Measurements from ENCODE around the gene MARK2. TPM values are rescaled to one million over a fixed set of nuclear protein-coding genes. Genes with fewer than 3 reads are reported as not detected.
A peak's percentile ranks its signal among the peaks of the same experiment; 100 is the strongest.

MARK2 gene
- total RNA-seq, 2 donors from 2014 or later: 39.7 to 39.8 TPM

GRCh38 chr11:63920126-63920938 is 81.4 kb downstream of the MARK2 start:
- no peaks in the 10 kb centered on the region for H3K36me3 ChIP-seq (ENCODE audit: control insufficient read depth, insufficient read depth, low read length)
- peak overlapping the region; percentile 85 for H3K27ac Mint-ChIP-seq
- H3K4me3 ChIP-seq (ENCODE audit: low read length): no peak overlapping the region
- no peaks in the 10 kb centered on the region for H3K9me3 Mint-ChIP-seq
- DNase-seq: peak; percentile 92
- H3K9me3 ChIP-seq (ENCODE audit: control insufficient read depth, low read length): no peaks in the 10 kb centered on the region
- peaks cover 23% of the 10 kb centered on the region for H3K27me3 Mint-ChIP-seq (ENCODE audit: insufficient read depth)
- peak overlapping the region; percentile 99 for H3K27ac ChIP-seq (ENCODE audit: low read depth, low read length)
- no peak overlapping the region for H3K9ac ChIP-seq (ENCODE audit: extremely low read depth, low read length, poor library complexity, severe bottlenecking)
- H3K27me3 ChIP-seq (ENCODE audit: control insufficient read depth, insufficient read depth, low read length, poor library complexity, severe bottlenecking): no peaks in the 10 kb centered on the region
- 36 to 42% methylated on average over 4 to 22 of the region's 22 CpGs for WGBS, 2 experiments (ENCODE audit: insufficient coverage in 1 of 2, insufficient read length in 1 of 2)
- H3K4me1 Mint-ChIP-seq: peaks cover 17% of the 10 kb centered on the region
- H3K4me3 Mint-ChIP-seq: peak overlapping the region; percentile 80
- no peaks in the 10 kb centered on the region for H3K4me1 ChIP-seq (ENCODE audit: control insufficient read depth, insufficient read depth, low read length)
- no peaks in the 10 kb centered on the region for H3K36me3 Mint-ChIP-seq (ENCODE audit: low read depth)
- no peak for TF ChIP-seq CTCF (conservative IDR thresholded peaks at IDR 0.05)

DNA sequence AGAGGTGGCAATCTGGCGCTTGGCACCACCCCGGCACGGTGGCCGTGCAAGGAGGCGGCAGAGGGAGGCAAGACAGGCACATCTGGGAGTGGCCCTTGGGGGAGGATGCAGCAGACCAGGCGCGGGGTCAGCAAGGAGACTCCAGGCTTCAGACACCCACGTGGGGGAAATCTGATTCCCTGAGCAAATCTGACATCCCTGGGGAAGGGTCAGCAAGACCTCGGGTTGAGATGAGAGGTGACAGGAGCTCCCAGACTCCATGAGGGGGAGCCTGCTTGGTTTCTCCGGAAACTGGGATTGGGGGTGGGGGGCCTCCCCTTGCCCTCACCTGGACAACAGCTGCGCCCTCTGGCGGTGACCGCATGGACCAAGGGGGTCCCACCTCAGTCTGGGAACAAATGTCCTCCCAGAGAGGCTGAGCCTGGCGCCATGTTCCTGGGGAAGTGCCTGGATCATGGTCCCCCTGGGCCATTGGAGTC is 82.1 kb downstream of the MARK2 start:
- H3K36me3 Mint-ChIP-seq (ENCODE audit: low read depth): no peaks in the 10 kb centered on the region
- Histone ChIP-seq H3K36me3 (ENCODE audit: control insufficient read depth, insufficient read depth, low read length) (no peaks in the 10 kb centered on the region), H3K27ac (ENCODE audit: low read depth, low read length) (peak overlapping the region; percentile 70), H3K9ac (ENCODE audit: extremely low read depth, low read length, poor library complexity, severe bottlenecking) (no peak overlapping the region), H3K27me3 (ENCODE audit: control insufficient read depth, insufficient read depth, low read length, poor library complexity, severe bottlenecking) (no peaks in the 10 kb centered on the region), H3K4me3 (ENCODE audit: low read length) (no peak overlapping the region), H3K4me1 (ENCODE audit: control insufficient read depth, insufficient read depth, low read length) (no peaks in the 10 kb centered on the region), H3K9me3 (ENCODE audit: control insufficient read depth, low read length) (no peaks in the 10 kb centered on the region)
- 40 to 46% methylated on average over 12 to 14 of the region's 14 CpGs for WGBS, 2 experiments (ENCODE audit: insufficient coverage in 1 of 2, insufficient read length in 1 of 2)
- peak overlapping the region; percentile 68 for H3K27ac Mint-ChIP-seq
- peak; percentile 92 for DNase-seq
- TF ChIP-seq CTCF (conservative IDR thresholded peaks at IDR 0.05): peak; percentile 91
- H3K9me3 Mint-ChIP-seq: no peaks in the 10 kb centered on the region
- H3K4me1 Mint-ChIP-seq: peaks cover 17% of the 10 kb centered on the region
- peak overlapping the region; percentile 80 for H3K4me3 Mint-ChIP-seq
- H3K27me3 Mint-ChIP-seq (ENCODE audit: insufficient read depth): peaks cover 23% of the 10 kb centered on the region

DNA sequence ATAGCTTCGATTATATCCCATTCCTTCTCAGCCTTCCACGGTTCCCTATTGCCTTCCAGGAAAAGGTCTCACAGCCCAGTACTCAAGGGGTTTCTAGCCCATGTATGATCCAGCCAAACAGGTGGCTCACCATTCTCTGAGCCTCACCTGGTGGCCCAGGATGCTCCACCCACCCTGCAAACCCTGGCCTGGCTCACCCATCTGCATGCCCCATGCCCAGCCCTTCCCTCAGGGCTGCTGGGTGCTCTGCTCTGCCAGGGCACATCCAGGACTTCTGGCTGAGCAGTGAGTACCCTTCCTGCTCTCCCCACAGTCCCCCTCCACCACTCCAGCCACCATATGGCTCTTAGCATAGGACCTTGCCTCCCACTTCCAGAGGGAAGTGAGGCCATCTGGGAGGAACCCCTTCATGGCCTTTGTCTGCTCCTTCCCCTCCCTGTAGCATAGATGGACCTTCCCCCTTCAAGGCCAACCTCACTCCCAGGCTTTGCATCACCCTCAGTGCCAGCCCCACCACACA is 83.8 kb downstream of the MARK2 start:
- Mint-ChIP-seq H3K36me3 (ENCODE audit: low read depth) (no peaks in the 10 kb centered on the region), H3K27me3 (ENCODE audit: insufficient read depth) (peaks cover 33% of the 10 kb centered on the region), H3K4me1 (peaks cover 20% of the 10 kb centered on the region), H3K9me3 (no peaks in the 10 kb centered on the region), H3K4me3 (no peak overlapping the region), H3K27ac (no peak overlapping the region)
- DNase-seq: no peak
- no peak for TF ChIP-seq CTCF (conservative IDR thresholded peaks at IDR 0.05)
- Histone ChIP-seq H3K9me3 (ENCODE audit: control insufficient read depth, low read length) (no peaks in the 10 kb centered on the region), H3K27ac (ENCODE audit: low read depth, low read length) (no peak overlapping the region), H3K4me1 (ENCODE audit: control insufficient read depth, insufficient read depth, low read length) (no peaks in the 10 kb centered on the region), H3K36me3 (ENCODE audit: control insufficient read depth, insufficient read depth, low read length) (no peaks in the 10 kb centered on the region), H3K27me3 (ENCODE audit: control insufficient read depth, insufficient read depth, low read length, poor library complexity, severe bottlenecking) (no peaks in the 10 kb centered on the region), H3K9ac (ENCODE audit: extremely low read depth, low read length, poor library complexity, severe bottlenecking) (no peak overlapping the region), H3K4me3 (ENCODE audit: low read length) (no peak overlapping the region)
- 88% methylated on average over 2 of the region's 2 CpGs; no CpG with 5 or more reads in 1 of the 2 experiments for WGBS, 2 experiments (ENCODE audit: insufficient coverage in 1 of 2, insufficient read length in 1 of 2)

All from endodermal cell (in vitro differentiated cells).